HepG2 (cell line): ENCODE data around the gene TULP3. TPM values are rescaled to one million over a fixed set of nuclear protein-coding genes. Genes with fewer than 3 reads are reported as not detected.
A peak's percentile ranks its signal among the peaks of the same experiment; 100 is the strongest.

ENCODE experiments used
- CAMTA2 ChIP-seq: sonication (generic); formaldehyde crosslinking; IDR thresholded peaks from 2 replicates; pipeline ENCODE4 v1.4.0; 2020; ENCODE audit warnings: mild to moderate bottlenecking, missing genetic modification reagents, borderline replicate concordance
- FOSL1 ChIP-seq: sonication (generic); formaldehyde crosslinking; IDR thresholded peaks from 2 replicates; pipeline ENCODE4 v1.9.0; 2021; ENCODE audit warnings: missing genetic modification reagents, borderline replicate concordance
- KIAA2018 ChIP-seq: sonication (generic); formaldehyde crosslinking; IDR thresholded peaks from 2 replicates; pipeline ENCODE4 v1.5.0; 2020; ENCODE audit warnings: mild to moderate bottlenecking, missing genetic modification reagents, borderline replicate concordance
- MAFK ChIP-seq, 2 experiments: IDR thresholded peaks in 1 of 2; conservative IDR thresholded peaks in 1 of 2; 2 replicates each; pipeline ENCODE4 v1.6.1; 2011; ENCODE audit warnings: improper control_type of control experiment in 2 of 2, low read length in 2 of 2
- MLLT10 ChIP-seq: sonication (generic); formaldehyde crosslinking; IDR thresholded peaks from 2 replicates; pipeline ENCODE4 v1.4.0; 2020; ENCODE audit warnings: missing genetic modification reagents
- POLR2G ChIP-seq: fragments of 200-400 bp; formaldehyde crosslinking; IDR thresholded peaks from 2 replicates; pipeline ENCODE4 v1.6.1; 2018; ENCODE audit warnings: mild to moderate bottlenecking, low read depth, low read length, moderate library complexity
- PRPF4 ChIP-seq: fragments of 200-400 bp; formaldehyde crosslinking; IDR thresholded peaks from 2 replicates; pipeline ENCODE4 v1.6.1; 2016; ENCODE audit warnings: low read length, low read depth; ENCODE audit not compliant: poor library complexity, severe bottlenecking
- RFX3 ChIP-seq: IDR thresholded peaks from 2 replicates; pipeline ENCODE4 v1.6.1; 2016; ENCODE audit warnings: missing biosample characterization, missing genetic modification reagents
- RFXANK ChIP-seq: IDR thresholded peaks from 2 replicates; pipeline ENCODE4 v1.6.1; 2016
- RORA ChIP-seq: sonication (generic); formaldehyde crosslinking; IDR thresholded peaks from 2 replicates; pipeline ENCODE4 v1.5.0; 2020; ENCODE audit warnings: mild to moderate bottlenecking, missing genetic modification reagents, moderate library complexity
- STAT6 ChIP-seq: sonication (generic); formaldehyde crosslinking; IDR thresholded peaks from 2 replicates; pipeline ENCODE4 v1.4.0; 2020; ENCODE audit warnings: missing genetic modification reagents, mild to moderate bottlenecking, borderline replicate concordance
- WIZ ChIP-seq: sonication (generic); formaldehyde crosslinking; IDR thresholded peaks from 2 replicates; pipeline ENCODE4 v1.5.1; 2020; ENCODE audit warnings: mild to moderate bottlenecking, missing genetic modification reagents
- YEATS4 ChIP-seq: sonication (generic); formaldehyde crosslinking; IDR thresholded peaks from 2 replicates; pipeline ENCODE4 v1.4.0; 2020; ENCODE audit warnings: missing genetic modification reagents, borderline replicate concordance
- ZNF350 ChIP-seq: sonication (generic); formaldehyde crosslinking; IDR thresholded peaks from 2 replicates; pipeline ENCODE4 v1.4.0; 2020; ENCODE audit warnings: mild to moderate bottlenecking, low read depth, missing genetic modification reagents, borderline replicate concordance
- ZNF589 ChIP-seq: sonication (generic); formaldehyde crosslinking; conservative IDR thresholded peaks from 2 replicates; pipeline ENCODE4 v1.8.0; 2022; ENCODE audit warnings: mild to moderate bottlenecking, moderate library complexity, missing genetic modification reagents
- ZNF629 ChIP-seq: sonication (generic); formaldehyde crosslinking; conservative IDR thresholded peaks from 2 replicates; pipeline ENCODE4 v1.5.0; 2020; ENCODE audit warnings: missing genetic modification reagents
- polyA plus RNA-seq, 8 experiments: library from polyadenylated mRNA; depleted of rRNA in 3 of 8; stranded (reverse) in 7 of 8; unstranded in 1 of 8; fragments of >200 nt; fragmentation: Illumina TruSeq in 4 of 8; extraction: Trizol in 4 of 8; gene quantifications; 2 replicates each; pipeline versions ENCODE4 v1.2.1 to v1.2.3, GENCODE V29; 2011 to 2016; ENCODE audit warnings: low read depth in 4 of 8, missing spikeins in 1 of 8, mixed read lengths in 1 of 8; ENCODE audit not compliant: insufficient read depth in 1 of 8
- total RNA-seq, 5 experiments: library from RNA; depleted of rRNA; stranded (reverse); fragments of >200 nt; fragmentation: Illumina TruSeq; extraction: Trizol; gene quantifications; 2 replicates each; pipeline ENCODE4 v1.2.3, GENCODE V29; 2016; ENCODE audit warnings: low read depth in 1 of 5

TULP3 gene
- total and polyA plus RNA-seq, 2 of the 13 experiments (the other 11 are each of a cell fraction or from before 2014, with no cell fraction given), result 11.2 to 13.2 TPM

GRCh38 chr12:2877047-2877952, 13.4 kb upstream of the TULP3 start, which contains the start of the genes FOXM1 and RHNO1 (continued):
- TF ChIP-seq MAFK (conservative IDR thresholded peaks at IDR 0.05 in 1 of 2, IDR thresholded peaks at IDR 0.05 in 1 of 2; ENCODE audit: low read length in 2 of 2) (no peak), RFXANK (CRISPR knock-in tag) (no peak), POLR2G (peak; percentile 80), CAMTA2 (0 out of 2 replicates have a peak, but pooled peaks have one; percentile 39), STAT6 (CRISPR knock-in tag) (no peak), WIZ (CRISPR knock-in tag) (no peak), KIAA2018 (CRISPR knock-in tag) (no peak), ZNF589 (0 out of 2 replicates have a peak, but pooled peaks have one; percentile 50), MLLT10 (CRISPR knock-in tag) (no peak), FOSL1 (CRISPR knock-in tag) (no peak), RFX3 (CRISPR knock-in tag) (no peak), ZNF350 (no peak; the same call in none of the 2 replicates), ZNF629 (no peak), RORA (CRISPR knock-in tag) (no peak), PRPF4 (no peak), YEATS4 (CRISPR knock-in tag) (peak; percentile 79; the same call in 1 of the 2 replicates)
